GM12878 (cell line): ENCODE results near the gene PCBP1. TPM values are rescaled to one million over a fixed set of nuclear protein-coding genes. Genes with fewer than 3 reads are reported as not detected.

Experiments
- ATF2 ChIP-seq: IDR thresholded peaks from 2 replicates; pipeline ENCODE4 v1.6.1; 2012; ENCODE audit warnings: low read length, inconsistent platforms
- BHLHE40 ChIP-seq, 2 experiments: fragments of 450-650 bp in 1 of 2; IDR thresholded peaks; 2 replicates each; pipeline ENCODE4 v1.6.1; 2011 to 2017; ENCODE audit warnings: low read depth in 2 of 2, borderline replicate concordance in 1 of 2, improper control_type of control experiment in 1 of 2, low read length in 1 of 2, mild to moderate bottlenecking in 1 of 2
- ZNF687 ChIP-seq: fragments of 450-650 bp; IDR thresholded peaks from 2 replicates; pipeline ENCODE4 v1.6.1; 2017; ENCODE audit warnings: mild to moderate bottlenecking, moderate library complexity
- polyA plus RNA-seq, 11 experiments: library from polyadenylated mRNA; depleted of rRNA in 4 of 11; unstranded in 6 of 11; stranded (reverse) in 5 of 11; fragments of >200 nt; fragmentation: Nextera tagmentation in 4 of 11; fragmentation: Illumina TruSeq in 1 of 11; extraction: Ambion mirVana in 4 of 11; extraction: Trizol in 1 of 11; gene quantifications; 1 replicate in 1 of 11; 2 replicates in 10 of 11; pipeline versions ENCODE4 v1.2.1 to v1.2.3, GENCODE V29; 2011 to 2016; ENCODE audit warnings: inconsistent platforms in 2 of 11, missing spikeins in 2 of 11, low read depth in 1 of 11
- total RNA-seq, 4 experiments: library from RNA; depleted of rRNA in 3 of 4; stranded (reverse); fragments of >200 nt in 3 of 4; fragmentation: Illumina TruSeq in 1 of 4; extraction: Trizol in 1 of 4; gene quantifications; 2 replicates each; pipeline versions ENCODE4 v1.2.1 to v1.2.3, GENCODE V29; 2013 to 2021

Gene PCBP1
- total and polyA plus RNA-seq, 10 of the 15 experiments (the other 5 are each of a cell fraction or from before 2014, with no cell fraction given), result 24.4 to 494 (median 130) TPM

GRCh38 chr2:70128005-70128404 is 40.7 kb downstream of the PCBP1 start (continued):
- TF ChIP-seq ZNF687, result peak; percentile 79
- TF ChIP-seq ATF2, result no peak
- peak; percentile 54 to 61; a peak in 2 of 4 replicates for TF ChIP-seq BHLHE40 (IDR thresholded peaks at IDR 0.05; ENCODE audit: borderline replicate concordance in 1 of 2, low read depth in 2 of 2, low read length in 1 of 2)
- TF ChIP-seq, all 136 proteins: peak for 7
